Heart left ventricle (tissue), 13 donors: ENCODE measurements around the gene TREML4.

ENCODE experiments used
- CTCF ChIP-seq, 12 donors: fragments of 200-600 bp; sonication (generic) in 4 of 12; IDR thresholded peaks; one replicate each; pipeline versions ENCODE4 v1.5.0 to v1.8.0; 2018 to 2022; ENCODE audit warnings: antibody characterized with exemption in 12 of 12, mild to moderate bottlenecking in 5 of 12
- POLR2A ChIP-seq, 2 donors: fragments of 450-650 bp; IDR thresholded peaks; one replicate each; pipeline ENCODE4 v1.6.1; 2017; ENCODE audit warnings: antibody characterized with exemption in 2 of 2, mild to moderate bottlenecking in 2 of 2, moderate library complexity in 2 of 2
- donor health status: ischemic (EF 13 %, LVEDD 7.1; RV severe dilation, severe dysfunction).
- donor health status: DM: no; HTN: yes; CAD: no.
- donor health status: DM: no; HTN: no; CAD: no.
- donor health status: ischemic (EF 25% LVEDD 6.9; RV normal size, moderate dysfunction).
- donor health status: ischemic (EF 25% LVEDD 5.7; RV mildly dilated, moderate dysfunction).
- donor health status: ischemic (EF 35%, LVEDD 5.7; RV mildly dilated, moderate dysfunction).
- donor health status: nonischemic (EF 11% LVEDD 7.7; RV severe dilation, severe dysfunction).
- donor health status: DM: yes; HTN: yes; CAD: no.
- donor health status: PGD.
- donor health status: ischemic (EF 29% LVEDD 5.4; RV normal size, mild dysfunction).
- donor health status: nonischemic (EF 23%, LVEDD 6.1; RV moderate dilation, normal function).

GRCh38 chr6:41209547-41210320 lies 18.4 kb upstream of the TREML4 start:
- TF ChIP-seq CTCF (IDR thresholded peaks at IDR 0.05) (no peak), POLR2A (IDR thresholded peaks at IDR 0.05) (no peak)
